Measurements from ENCODE around the gene ZBED6.
"Not testable (repeated sequence)": the region's sequence is repeated elsewhere in the genome, so short reads cannot be mapped to it uniquely, and the experiment has no call there.

ZBED6 gene

DNA sequence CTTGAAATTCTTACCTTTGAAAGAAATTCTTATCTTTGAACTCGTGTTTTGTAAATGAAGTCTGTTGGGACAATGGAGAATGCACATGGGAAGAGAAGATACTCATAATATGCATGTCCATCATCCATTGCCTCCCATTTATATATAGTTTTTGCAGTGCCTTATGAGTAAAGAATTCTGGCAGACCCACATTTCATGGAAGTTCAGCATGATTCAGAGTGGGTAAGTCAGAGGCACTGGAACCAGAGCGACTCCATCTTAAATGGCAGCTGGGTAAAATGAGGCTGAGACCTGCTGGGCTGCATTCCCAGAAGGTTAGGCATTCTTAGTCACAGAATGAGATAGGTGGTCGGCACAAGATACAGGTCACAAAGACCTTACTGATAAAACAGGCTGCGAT, 16.6 kb upstream of the ZBED6 start:
- TF ChIP-seq, protein P1, sequence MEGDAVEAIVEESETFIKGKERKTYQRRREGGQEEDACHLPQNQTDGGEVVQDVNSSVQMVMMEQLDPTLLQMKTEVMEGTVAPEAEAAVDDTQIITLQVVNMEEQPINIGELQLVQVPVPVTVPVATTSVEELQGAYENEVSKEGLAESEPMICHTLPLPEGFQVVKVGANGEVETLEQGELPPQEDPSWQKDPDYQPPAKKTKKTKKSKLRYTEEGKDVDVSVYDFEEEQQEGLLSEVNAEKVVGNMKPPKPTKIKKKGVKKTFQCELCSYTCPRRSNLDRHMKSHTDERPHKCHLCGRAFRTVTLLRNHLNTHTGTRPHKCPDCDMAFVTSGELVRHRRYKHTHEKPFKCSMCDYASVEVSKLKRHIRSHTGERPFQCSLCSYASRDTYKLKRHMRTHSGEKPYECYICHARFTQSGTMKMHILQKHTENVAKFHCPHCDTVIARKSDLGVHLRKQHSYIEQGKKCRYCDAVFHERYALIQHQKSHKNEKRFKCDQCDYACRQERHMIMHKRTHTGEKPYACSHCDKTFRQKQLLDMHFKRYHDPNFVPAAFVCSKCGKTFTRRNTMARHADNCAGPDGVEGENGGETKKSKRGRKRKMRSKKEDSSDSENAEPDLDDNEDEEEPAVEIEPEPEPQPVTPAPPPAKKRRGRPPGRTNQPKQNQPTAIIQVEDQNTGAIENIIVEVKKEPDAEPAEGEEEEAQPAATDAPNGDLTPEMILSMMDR (IDR thresholded peaks at IDR 0.05; ENCODE audit: borderline replicate concordance, control extremely low read depth, extremely low read depth, insufficient read depth, missing control alignments), result no peak
- no peak for DNase-seq (ENCODE audit: low spot score)
- in situ Hi-C loops (cut with MboI; ENCODE audit: low sequenced_read_pairs, unreplicated experiment), result no loop called here

DNA sequence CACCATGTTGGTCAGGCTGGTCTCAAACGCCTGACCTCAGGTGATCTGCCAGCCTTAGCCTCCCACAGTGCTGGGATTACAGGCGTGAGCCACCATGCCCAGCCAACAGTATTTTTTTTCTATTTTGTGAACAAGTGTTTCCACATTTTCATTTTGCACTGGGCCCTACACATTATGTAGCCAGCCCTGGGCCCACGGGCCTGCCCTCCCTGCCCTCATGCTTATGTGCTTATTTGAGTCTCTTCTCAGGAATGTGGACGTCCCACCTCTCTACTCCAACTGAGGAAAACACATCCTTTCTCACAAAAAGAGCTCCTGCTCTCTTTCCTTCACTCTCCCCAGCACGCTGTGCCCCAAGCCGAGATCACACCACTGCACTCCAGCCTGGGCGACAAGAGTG, 13.5 kb upstream of the ZBED6 start:
- TF ChIP-seq, protein P1 (IDR thresholded peaks at IDR 0.05; ENCODE audit: borderline replicate concordance, control extremely low read depth, extremely low read depth, insufficient read depth, missing control alignments), result no peak
- in situ Hi-C loops (cut with MboI; ENCODE audit: low sequenced_read_pairs, unreplicated experiment), result no loop called here
- DNase-seq (ENCODE audit: low spot score), result no peak

DNA sequence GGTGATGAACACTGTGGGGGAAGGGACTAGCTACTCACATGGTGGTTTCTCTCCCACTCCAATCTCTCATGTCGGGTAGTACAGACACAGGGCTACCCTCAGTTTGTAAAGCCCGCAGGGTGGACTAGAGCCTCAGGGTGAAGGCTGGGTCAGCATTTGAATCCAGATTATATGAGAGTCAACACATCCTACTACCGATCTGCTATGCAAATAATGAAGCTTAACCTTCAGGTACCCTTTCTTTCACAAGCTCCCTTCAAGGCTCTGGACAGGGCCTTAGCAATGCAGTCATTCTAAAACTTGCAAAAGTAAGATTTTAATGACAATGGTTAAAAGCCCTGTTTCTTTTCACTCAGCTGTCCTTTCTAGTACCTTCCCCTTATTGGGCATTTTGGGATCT, 5.5 kb upstream of the ZBED6 start:
- no peak for DNase-seq (ENCODE audit: low spot score)
- TF ChIP-seq, protein P1 (IDR thresholded peaks at IDR 0.05; ENCODE audit: borderline replicate concordance, control extremely low read depth, extremely low read depth, insufficient read depth, missing control alignments), result no peak
- in situ Hi-C loops (cut with MboI; ENCODE audit: low sequenced_read_pairs, unreplicated experiment), result no loop called here

DNA sequence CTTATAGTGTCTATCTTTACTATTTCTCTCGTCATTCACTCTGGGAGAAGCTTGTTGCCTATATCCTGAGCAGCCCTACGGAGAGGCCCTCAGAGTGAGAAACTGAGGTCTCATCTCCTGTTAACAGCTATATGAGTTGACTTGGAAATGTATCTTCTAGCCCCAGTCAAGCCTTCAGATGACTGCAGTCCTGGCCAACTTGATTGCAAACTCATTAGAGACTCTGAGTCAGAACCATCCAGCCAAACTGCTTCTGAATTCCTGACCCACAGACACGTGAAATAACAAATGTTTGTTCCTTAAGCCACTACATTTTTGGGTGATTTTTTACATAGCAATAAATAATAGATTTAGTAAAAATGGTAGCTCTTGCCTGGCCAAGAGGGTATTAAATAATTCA, 3.9 kb upstream of the ZBED6 start:
- no peak for DNase-seq (ENCODE audit: low spot score)
- in situ Hi-C loops (cut with MboI; ENCODE audit: low sequenced_read_pairs, unreplicated experiment), result no loop called here
- TF ChIP-seq, protein P1 (IDR thresholded peaks at IDR 0.05; ENCODE audit: borderline replicate concordance, control extremely low read depth, extremely low read depth, insufficient read depth, missing control alignments), result no peak

DNA sequence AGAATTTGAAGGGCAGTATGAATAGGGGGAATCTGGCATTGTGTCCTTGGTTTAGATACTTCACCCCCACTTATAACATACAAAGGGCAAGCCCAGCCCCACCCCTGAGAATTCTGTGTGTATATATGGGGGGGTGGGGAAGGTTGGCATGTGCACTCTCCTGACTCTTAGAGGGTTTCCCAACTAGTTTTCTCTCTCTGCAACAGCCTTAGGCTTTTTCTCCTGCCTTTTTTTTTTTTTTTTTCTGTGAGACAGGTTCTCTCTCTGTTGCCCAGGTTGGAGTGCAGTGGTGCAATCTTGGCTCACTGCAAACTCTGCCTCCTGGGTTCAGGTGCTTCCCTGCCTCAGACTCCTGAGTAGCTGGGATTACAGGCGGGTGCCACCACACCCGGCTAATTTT, 2.9 kb upstream of the ZBED6 start:
- no peak for DNase-seq (ENCODE audit: low spot score)
- TF ChIP-seq, protein P1 (IDR thresholded peaks at IDR 0.05; ENCODE audit: borderline replicate concordance, control extremely low read depth, extremely low read depth, insufficient read depth, missing control alignments), result no peak
- in situ Hi-C loops (cut with MboI; ENCODE audit: low sequenced_read_pairs, unreplicated experiment), result no loop called here

DNA sequence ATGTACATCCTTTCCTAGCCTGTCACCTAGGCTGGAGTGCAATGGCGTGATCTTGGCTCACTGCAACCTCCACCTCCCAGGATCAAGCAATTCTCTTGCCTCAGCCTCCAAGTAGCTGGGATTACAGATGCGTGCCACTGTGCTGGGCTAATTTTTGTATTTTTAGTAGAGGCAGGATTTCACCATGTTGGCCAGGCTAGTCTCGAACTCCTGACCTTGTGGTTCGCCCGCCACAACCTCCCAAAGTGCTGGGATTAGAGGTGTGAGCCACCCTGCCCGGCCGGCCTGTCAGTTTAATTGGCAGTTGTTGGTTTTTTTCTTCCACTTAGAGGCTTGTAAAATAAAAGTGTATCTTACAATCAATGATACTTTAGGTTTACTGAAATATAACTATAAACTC, 1.9 kb upstream of the ZBED6 start:
- DNase-seq (ENCODE audit: low spot score); in situ Hi-C loops (cut with MboI; ENCODE audit: low sequenced_read_pairs, unreplicated experiment): not testable (repeated sequence)

DNA sequence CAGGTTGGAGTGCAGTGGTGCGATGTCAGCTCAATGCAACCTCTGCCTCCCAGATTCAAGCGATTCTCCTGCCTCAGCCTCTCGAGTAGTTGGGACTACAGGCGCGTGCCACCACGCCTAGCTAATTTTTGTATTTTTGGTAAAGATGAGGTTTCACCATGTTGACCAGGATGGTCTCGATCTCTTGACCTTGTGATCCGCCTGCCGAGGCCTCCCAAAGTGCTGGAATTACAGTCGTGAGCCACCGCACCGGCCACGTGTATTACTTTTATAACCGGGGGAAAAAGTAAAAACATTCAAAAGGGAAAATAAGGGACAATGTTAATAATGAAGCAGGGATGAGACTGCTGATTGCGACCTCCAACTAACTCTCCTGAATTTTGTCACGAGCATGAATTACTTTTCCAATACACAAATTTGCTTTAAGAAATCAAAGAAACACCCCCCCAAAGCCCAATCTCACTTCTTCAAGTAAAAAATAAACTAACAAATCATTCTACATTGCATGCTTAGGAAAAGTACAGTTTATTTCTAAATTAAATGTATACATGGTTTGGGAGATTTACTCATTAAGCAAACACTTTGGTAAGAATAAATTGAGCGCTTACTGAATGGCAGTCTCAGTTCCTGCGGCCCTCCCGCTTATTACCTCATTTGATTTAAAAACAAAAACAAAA, 521 bp upstream of the ZBED6 start:
- TF ChIP-seq, protein P1 (IDR thresholded peaks at IDR 0.05; ENCODE audit: borderline replicate concordance, control extremely low read depth, extremely low read depth, insufficient read depth, missing control alignments), result no peak
- in situ Hi-C loops (cut with MboI; ENCODE audit: low sequenced_read_pairs, unreplicated experiment), result no loop called here
- no peak for DNase-seq (ENCODE audit: low spot score)
